Measurements from ENCODE around the gene CTNNBIP1. TPM values are rescaled to one million over a fixed set of nuclear protein-coding genes. Genes with fewer than 3 reads are reported as not detected.
"Not testable (repeated sequence)": the region's sequence is repeated elsewhere in the genome, so short reads cannot be mapped to it uniquely, and the experiment has no call there.

The CTNNBIP1 gene
- total RNA-seq, 1 donor from 2014 or later = 27.6 TPM

- intact Hi-C loops (cut with DNase I) = no loop called here
- peak; percentile 63 for DNase-seq (ENCODE audit: low spot score)
These were observed 87.0 kb downstream of the CTNNBIP1 start for GRCh38 chr1:9822897-9823692.

GRCh38 chr1:9822490-9822889 lies 87.6 kb downstream of the CTNNBIP1 start:
- DNase-seq (ENCODE audit: low spot score) = no peak
- no peak for ATAC-seq
- intact Hi-C loops (cut with DNase I) = no loop called here

More at GRCh38 chr1:9822897-9823692, 87.0 kb downstream of the CTNNBIP1 start:
- ATAC-seq = peak; percentile 26

GRCh38 chr1:9821710-9822109 lies 88.4 kb downstream of the CTNNBIP1 start:
- DNase-seq (ENCODE audit: low spot score) = no peak
- intact Hi-C loops (cut with DNase I) = no loop called here
- ATAC-seq = no peak

DNA sequence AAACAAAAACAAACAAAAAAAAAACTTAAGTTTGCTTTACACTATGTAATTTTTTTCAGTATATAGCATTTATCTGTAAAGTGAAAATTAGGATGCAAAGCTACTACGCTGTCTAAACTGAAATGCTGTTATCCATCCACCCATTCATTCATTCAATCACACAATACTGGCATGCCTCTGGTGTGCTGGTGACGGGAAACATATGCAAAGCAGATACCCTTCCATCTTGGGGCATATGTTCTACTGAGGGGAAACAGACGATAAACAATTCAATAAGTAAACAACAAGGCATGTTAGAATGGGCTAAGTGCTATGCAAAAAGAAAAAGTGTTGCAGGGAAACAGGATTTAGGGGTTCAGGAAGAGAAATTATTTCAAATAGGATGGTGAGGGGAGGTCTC lies 89.5 kb downstream of the CTNNBIP1 start:
- no peak for ATAC-seq
- DNase-seq (ENCODE audit: low spot score) = no peak
- intact Hi-C loops (cut with DNase I) = no loop called here

- ATAC-seq = no peak
- intact Hi-C loops (cut with DNase I) = no loop called here
- DNase-seq (ENCODE audit: low spot score) = no peak
These were observed 92.3 kb downstream of the CTNNBIP1 start for GRCh38 chr1:9817734-9818133.

DNA sequence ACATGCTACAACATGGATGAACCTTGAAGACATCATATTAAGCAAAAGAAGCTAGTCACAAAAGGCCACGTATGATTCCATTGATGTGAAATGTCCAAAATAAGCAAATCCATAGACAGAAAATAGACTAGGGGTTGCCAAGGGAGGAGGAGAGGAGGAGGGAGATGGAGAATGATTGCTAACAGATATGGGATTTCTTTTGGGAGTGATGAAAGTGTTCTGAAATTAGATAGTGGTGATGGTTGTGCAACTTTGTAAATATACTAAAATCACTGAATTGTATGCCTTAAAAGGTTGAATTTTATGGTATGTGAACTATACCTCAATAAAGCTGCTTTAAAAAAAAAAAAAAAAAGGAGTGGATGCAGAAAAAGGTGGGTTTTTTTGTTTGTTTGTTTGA lies 93.9 kb downstream of the CTNNBIP1 start:
- ATAC-seq = peak; percentile 88
- DNase-seq (ENCODE audit: low spot score) = no peak
- intact Hi-C loops (cut with DNase I) = no loop called here

GRCh38 chr1:9815150-9815549 lies 94.9 kb downstream of the CTNNBIP1 start:
- DNase-seq (ENCODE audit: low spot score) (no peak), ATAC-seq (no peak)
- intact Hi-C loops (cut with DNase I) = no loop called here

DNA sequence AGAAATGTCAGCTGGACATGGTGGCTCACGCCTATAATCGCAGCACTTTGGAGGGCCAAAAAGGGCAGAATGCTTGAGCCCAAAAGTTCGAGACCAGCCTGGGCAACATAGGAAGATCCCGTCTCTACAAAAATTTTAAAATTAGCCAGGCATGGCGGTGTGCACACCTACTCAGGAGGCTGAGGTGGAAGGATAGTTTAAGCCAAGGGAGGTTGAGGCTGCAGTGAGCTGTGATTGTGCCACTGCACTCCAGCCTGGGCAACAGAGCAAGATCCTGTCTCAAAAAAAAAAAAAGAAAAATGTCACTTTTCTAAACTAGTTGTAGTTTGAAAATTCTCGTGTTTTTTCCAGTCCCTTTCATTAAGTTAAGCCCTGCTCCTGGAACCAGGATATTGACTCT lies 95.5 kb downstream of the CTNNBIP1 start:
- intact Hi-C loops (cut with DNase I) = no loop called here
- DNase-seq (ENCODE audit: low spot score) (no peak), ATAC-seq (no peak)

DNA sequence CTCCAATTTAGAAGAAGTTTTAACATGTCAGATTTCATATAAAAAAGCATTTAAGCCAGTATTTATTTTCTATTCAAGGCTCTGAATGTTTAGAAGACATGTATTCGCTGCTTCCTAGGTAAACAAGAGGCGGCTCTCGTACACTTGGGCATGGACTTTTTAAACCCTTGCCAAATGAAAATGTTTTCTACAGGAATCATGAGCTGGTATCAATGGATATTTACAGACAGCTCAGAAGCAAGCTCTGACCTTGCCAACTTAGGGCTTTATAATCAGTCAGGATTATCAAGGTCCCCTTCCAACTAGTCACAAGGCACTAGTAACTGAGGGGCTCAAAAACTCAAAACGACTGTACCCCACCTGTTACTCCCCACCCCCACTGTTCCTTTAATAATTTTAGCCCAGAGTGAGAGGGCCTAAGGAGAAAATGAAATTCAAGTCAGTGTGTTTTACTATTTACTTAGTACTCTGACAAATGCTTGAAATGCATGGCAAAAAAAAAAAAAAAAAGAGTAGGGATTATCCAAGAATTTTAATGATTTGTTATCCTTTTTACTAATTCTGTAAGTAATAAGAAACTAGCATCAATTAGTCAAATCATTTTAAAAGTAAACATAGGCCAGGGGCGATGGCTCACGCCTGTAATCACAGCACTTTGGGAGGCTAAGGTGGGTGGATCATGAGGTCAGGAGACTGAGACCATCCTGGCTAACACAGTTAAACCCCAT lies 98.7 kb downstream of the CTNNBIP1 start:
- no peak for DNase-seq (ENCODE audit: low spot score)
- intact Hi-C loops (cut with DNase I) = no loop called here
- ATAC-seq = no peak

- DNase-seq (ENCODE audit: low spot score) (no peak), ATAC-seq (peak; percentile 20)
- intact Hi-C loops (cut with DNase I) = no loop called here
These were observed 101.0 kb downstream of the CTNNBIP1 start for GRCh38 chr1:9809100-9809510.

DNA sequence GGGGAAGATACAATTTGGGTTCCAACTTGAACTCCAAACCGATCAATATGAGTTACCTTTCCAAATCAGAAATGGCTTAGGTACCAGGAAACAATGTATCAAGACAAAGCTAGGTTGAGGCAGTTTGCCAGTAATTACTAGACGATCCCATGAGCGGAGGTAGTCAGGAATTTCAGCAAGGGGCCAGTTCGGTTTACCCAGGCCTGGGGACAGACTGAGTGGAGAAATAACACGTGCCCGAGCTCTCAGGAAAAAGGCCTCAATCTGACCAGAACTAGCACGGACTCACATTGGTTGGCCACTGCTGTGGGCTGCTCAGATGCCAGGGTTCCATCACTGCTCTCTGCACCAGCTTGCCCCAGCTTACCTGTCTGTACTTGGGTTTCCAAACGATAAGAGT lies 101.6 kb downstream of the CTNNBIP1 start:
- no peak for ATAC-seq
- DNase-seq (ENCODE audit: low spot score) = no peak
- intact Hi-C loops (cut with DNase I) = no loop called here

- ATAC-seq (no peak), DNase-seq (ENCODE audit: low spot score) (no peak)
- intact Hi-C loops (cut with DNase I) = no loop called here
These were observed 102.5 kb downstream of the CTNNBIP1 start for GRCh38 chr1:9807541-9807940.

DNA sequence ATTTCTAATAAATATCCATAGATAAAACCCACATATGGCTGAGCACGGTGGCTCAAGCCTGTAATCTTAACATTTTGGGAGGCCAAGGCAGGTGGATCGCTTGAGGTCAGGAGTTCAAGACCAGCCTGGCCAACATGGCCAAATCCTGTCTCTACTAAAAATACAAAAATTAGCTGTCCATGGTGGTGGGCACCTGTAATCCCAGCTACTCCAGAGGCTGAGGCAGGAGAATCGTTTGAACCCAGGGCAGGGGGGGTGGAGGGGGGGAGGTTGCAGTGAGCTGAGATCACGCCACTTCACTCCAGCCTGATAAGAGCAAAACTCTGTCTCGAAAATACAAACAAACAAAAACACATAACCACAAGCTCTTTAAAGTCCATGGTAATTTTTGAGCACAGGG lies 104.1 kb downstream of the CTNNBIP1 start:
- ATAC-seq; DNase-seq (ENCODE audit: low spot score); intact Hi-C loops (cut with DNase I): not testable (repeated sequence)

- ATAC-seq (no peak), DNase-seq (ENCODE audit: low spot score) (no peak)
These were observed 105.0 kb downstream of the CTNNBIP1 start for GRCh38 chr1:9805006-9805508.

GRCh38 chr1:9803003-9803918 lies 106.8 kb downstream of the CTNNBIP1 start:
- ATAC-seq; DNase-seq (ENCODE audit: low spot score); intact Hi-C loops (cut with DNase I): not testable (repeated sequence)

More at GRCh38 chr1:9805006-9805508, 105.0 kb downstream of the CTNNBIP1 start:
- intact Hi-C loops (cut with DNase I) = no loop called here

- DNase-seq (ENCODE audit: low spot score) = no peak
- ATAC-seq = no peak
- intact Hi-C loops (cut with DNase I) = no loop called here
These were observed 108.2 kb downstream of the CTNNBIP1 start for GRCh38 chr1:9801909-9802308.

Data from sciatic nerve (tissue), 2 donors.